A673 (cell line): ENCODE data around the gene ITGB1BP1. TPM values are rescaled to one million over a fixed set of nuclear protein-coding genes. Genes with fewer than 3 reads are reported as not detected.

Source experiments
- BruUV-seq: library from RNA; stranded (reverse); fragments of 400-500 nt; replicated peaks from 2 replicates; lab custom pipeline; 2021; lab: Mats Ljungman, UMichigan
- CTCF ChIA-PET: fragments of 300-600 bp; sonication (Branson Sonifier 250); formaldehyde crosslinking; loops from one replicate; lab custom pipeline; 2022; ENCODE audit warnings: antibody characterized with exemption; lab: Charles Lee
- POLR2A ChIA-PET: fragments of 300-600 bp; sonication (Branson Sonifier 250); formaldehyde crosslinking; loops from one replicate; lab custom pipeline; 2022; ENCODE audit warnings: antibody characterized with exemption; ENCODE audit not compliant: low non-redundant PET; lab: Charles Lee
- DNase-seq: peaks from one replicate; pipeline ENCODE4 v3.0.0-alpha.2; 2015; ENCODE audit warnings: low spot score
- H3K27ac ChIP-seq: fragments of 200-600 bp; sonication (generic); 2 replicates; pipeline ENCODE4 v1.5.1; 2016; ENCODE audit warnings: mixed run types, low read depth, mild to moderate bottlenecking, mixed read lengths, antibody characterized with exemption, low read length; ENCODE audit not compliant: poor library complexity, severe bottlenecking
- H3K27me3 ChIP-seq: fragments of 200-600 bp; sonication (generic); replicated peaks from 2 replicates; pipeline ENCODE4 v1.6.1; 2017; ENCODE audit warnings: mixed run types, low read depth, mild to moderate bottlenecking, mixed read lengths, antibody characterized with exemption, low read length; ENCODE audit not compliant: insufficient read depth, poor library complexity
- H3K36me3 ChIP-seq: fragments of 200-600 bp; sonication (generic); 2 replicates; pipeline ENCODE4 v1.6.1; 2016; ENCODE audit warnings: mixed run types, mild to moderate bottlenecking, mixed read lengths, antibody characterized with exemption, low read length; ENCODE audit not compliant: insufficient read depth, poor library complexity, severe bottlenecking
- H3K4me1 ChIP-seq: fragments of 200-600 bp; sonication (generic); 2 replicates; pipeline ENCODE4 v1.6.1; 2017; ENCODE audit warnings: mixed run types, mild to moderate bottlenecking, mixed read lengths, antibody characterized with exemption, low read length; ENCODE audit not compliant: insufficient read depth, poor library complexity, severe bottlenecking
- H3K4me3 ChIP-seq: fragments of 200-600 bp; sonication (generic); 2 replicates; pipeline ENCODE4 v1.5.1; 2016; ENCODE audit warnings: low read depth, mixed run types, mild to moderate bottlenecking, mixed read lengths, low read length; ENCODE audit not compliant: poor library complexity, severe bottlenecking
- H3K9me3 ChIP-seq: fragments of 200-600 bp; sonication (generic); 2 replicates; pipeline ENCODE4 v1.6.1; 2016; ENCODE audit warnings: mixed run types, low read depth, mild to moderate bottlenecking, mixed read lengths, antibody characterized with exemption, low read length; ENCODE audit not compliant: poor library complexity, severe bottlenecking
- CTCF ChIP-seq: fragments of 300-800, 200-600 bp; sonication (generic); conservative IDR thresholded peaks from 2 replicates; pipeline ENCODE4 v1.5.1; 2017; ENCODE audit warnings: low read depth, mild to moderate bottlenecking, antibody characterized with exemption, low read length, moderate library complexity, mixed read lengths
- EZH2 ChIP-seq: fragments of 200-600 bp; sonication (generic); IDR thresholded peaks from 2 replicates; pipeline ENCODE4 v1.6.1; 2017; ENCODE audit warnings: borderline replicate concordance, low read depth, mild to moderate bottlenecking, mixed read lengths, antibody characterized with exemption, low read length; ENCODE audit not compliant: poor library complexity, severe bottlenecking
- intact Hi-C: fragments of 100-400 bp; cut with micrococcal nuclease; formaldehyde crosslinking; loops from one replicate; pipeline ENCODE4 v1.10.0; 2022; ENCODE audit not compliant: unreplicated experiment
- total RNA-seq: library from RNA; stranded (reverse); gene quantifications from 2 replicates; pipeline ENCODE4 v1.2.3, GENCODE V29; 2021

Gene ITGB1BP1
- total RNA-seq, 1 experiment from 2014 or later = 138 TPM

- CTCF ChIA-PET = no interaction called here
- no peak for DNase-seq
- POLR2A ChIA-PET = no interaction called here
Observed at GRCh38 chr2:9355270-9355669, 68.1 kb downstream of the ITGB1BP1 start.

GRCh38 chr2:9354318-9354717 is 69.0 kb downstream of the ITGB1BP1 start:
- Histone ChIP-seq H3K36me3 (peaks cover 56% of the 10 kb centered on the region), H3K4me1 (peaks cover 9% of the 10 kb centered on the region), H3K27ac (no peak overlapping the region), H3K4me3 (no peak overlapping the region), H3K27me3 (no peaks in the 10 kb centered on the region), H3K9me3 (no peaks in the 10 kb centered on the region)
- BruUV-seq = no TSS peak
- no peak for DNase-seq
- TF ChIP-seq EZH2 (no peak), CTCF (no peak)
- intact Hi-C loops = no loop called here
- CTCF ChIA-PET = no interaction called here
- POLR2A ChIA-PET = no interaction called here

More at GRCh38 chr2:9355270-9355669, 68.1 kb downstream of the ITGB1BP1 start:
- H3K4me3 ChIP-seq = no peak overlapping the region
- BruUV-seq = no TSS peak
- H3K4me1 ChIP-seq = peaks cover 9% of the 10 kb centered on the region
- intact Hi-C loops = no loop called here
- TF ChIP-seq CTCF (no peak), EZH2 (no peak)
- H3K36me3 ChIP-seq = peaks cover 63% of the 10 kb centered on the region
- H3K9me3 ChIP-seq = no peaks in the 10 kb centered on the region
- no peaks in the 10 kb centered on the region for H3K27me3 ChIP-seq
- no peak overlapping the region for H3K27ac ChIP-seq

Other genes starting within 250 kb of the ITGB1BP1 start
- 45.1 and 46.8 TPM in 2 replicates for gene ASAP2, start 216.7 kb downstream of the ITGB1BP1 start, total RNA-seq
- gene CPSF3, start 126 bp upstream of the ITGB1BP1 start, total RNA-seq = 86.8 and 87.2 TPM in 2 replicates
- 54.9 and 55.3 TPM in 2 replicates for gene IAH1, start 51.0 kb upstream of the ITGB1BP1 start, total RNA-seq
- gene ADAM17, start 132.3 kb upstream of the ITGB1BP1 start, total RNA-seq = 34.2 and 40.1 TPM in 2 replicates
- gene YWHAQ, start 207.5 kb upstream of the ITGB1BP1 start, total RNA-seq = 505 and 533 TPM in 2 replicates